Measurements from ENCODE around the gene EPHX1.
"Not testable (repeated sequence)": the region's sequence is repeated elsewhere in the genome, so short reads cannot be mapped to it uniquely, and the experiment has no call there.

The EPHX1 gene

GRCh38 chr1:225815526-225816178 lies 5.7 kb downstream of the EPHX1 start:
- DNase-seq (ENCODE audit: low read depth in 1 of 2, low spot score in 1 of 2), result no peak

- no peak for DNase-seq (ENCODE audit: low read depth in 1 of 2, low spot score in 1 of 2)
Measured at GRCh38 chr1:225816643-225817538, 7.0 kb downstream of the EPHX1 start.

GRCh38 chr1:225817611-225818061 lies 7.7 kb downstream of the EPHX1 start:
- no peak for DNase-seq (ENCODE audit: low read depth in 1 of 2, low spot score in 1 of 2)

GRCh38 chr1:225818229-225818628 lies 8.3 kb downstream of the EPHX1 start:
- no peak for DNase-seq (ENCODE audit: low read depth in 1 of 2, low spot score in 1 of 2)

DNA sequence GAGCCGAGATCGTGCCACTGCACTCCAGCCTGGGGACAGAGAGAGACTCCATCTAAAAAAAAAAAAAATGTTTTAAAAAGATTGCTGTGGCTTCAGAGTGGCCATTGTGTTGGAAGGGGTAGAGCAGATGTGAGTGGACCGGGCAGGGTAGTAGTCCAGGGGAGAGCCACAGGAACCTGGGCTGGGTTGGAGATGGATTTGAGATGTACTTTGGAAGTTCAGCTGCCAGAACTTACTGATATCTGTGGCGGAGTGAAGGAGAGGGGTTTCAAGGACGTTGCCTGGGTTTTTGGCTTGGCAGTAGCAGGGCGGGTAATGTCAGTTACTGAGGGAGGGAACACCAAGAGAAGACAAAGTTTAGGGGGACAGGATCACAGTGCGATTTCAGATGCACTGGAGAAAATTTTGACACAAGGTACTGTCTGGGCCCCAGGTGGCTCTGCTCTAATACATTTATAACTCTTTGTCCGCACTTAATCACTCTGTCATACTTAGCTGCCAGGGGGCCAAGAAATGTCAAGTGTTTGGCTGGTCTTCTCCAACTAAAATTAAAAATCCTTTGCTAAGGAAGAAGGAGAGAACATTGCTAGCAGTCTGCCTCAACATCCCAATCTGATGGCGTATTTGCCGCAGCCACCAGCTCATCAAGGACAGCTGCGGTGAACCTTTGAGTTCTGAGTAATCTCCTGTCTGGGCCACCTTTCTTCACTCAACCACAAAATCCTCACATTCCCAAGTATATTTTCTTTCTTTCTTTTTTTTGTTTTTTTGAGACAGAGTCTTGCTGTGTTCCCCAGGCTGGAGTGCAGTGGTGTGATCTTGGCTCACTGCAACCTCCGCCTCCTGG lies 9.6 kb downstream of the EPHX1 start:
- DNase-seq (ENCODE audit: low read depth in 1 of 2, low spot score in 1 of 2), result no peak

- DNase-seq (ENCODE audit: low read depth in 1 of 2, low spot score in 1 of 2), result no peak
Measured at GRCh38 chr1:225820522-225821120, 10.7 kb downstream of the EPHX1 start.

DNA sequence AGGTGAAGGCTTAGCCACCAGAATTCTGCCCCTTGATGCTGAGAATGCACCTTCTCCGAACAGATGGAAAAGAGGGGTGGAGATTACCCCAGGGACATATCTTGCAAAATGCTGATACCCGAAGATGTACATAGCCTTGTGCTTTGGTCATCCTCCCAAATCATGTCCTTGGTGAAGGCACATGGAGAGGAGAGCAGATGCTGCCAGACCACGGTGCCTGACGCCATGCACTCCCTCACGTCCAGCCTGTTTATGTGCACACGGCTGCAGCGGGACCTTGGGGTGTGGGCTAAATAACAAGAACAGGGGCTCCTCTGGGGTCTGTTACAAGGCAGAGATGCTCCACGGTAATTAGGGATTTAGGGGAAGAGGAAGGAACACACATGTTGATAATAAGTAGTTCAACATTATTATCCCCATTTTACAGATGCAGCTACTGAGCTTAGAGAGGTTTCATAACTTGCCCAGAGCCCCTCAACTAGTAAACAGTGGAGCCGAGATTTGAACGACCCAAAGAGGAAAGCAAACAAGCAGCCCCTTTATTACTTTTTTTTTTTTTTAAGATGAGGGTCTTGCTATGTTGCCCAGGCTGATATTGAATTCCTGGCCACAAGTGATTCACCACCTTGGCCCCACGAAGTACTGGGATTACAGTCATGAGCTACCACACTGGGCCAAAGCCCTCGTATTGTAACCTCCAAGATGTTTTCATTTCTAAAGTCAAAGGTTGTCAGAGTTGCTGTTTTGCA lies 12.9 kb downstream of the EPHX1 start:
- DNase-seq (ENCODE audit: low read depth in 1 of 2, low spot score in 1 of 2), result no peak

DNA sequence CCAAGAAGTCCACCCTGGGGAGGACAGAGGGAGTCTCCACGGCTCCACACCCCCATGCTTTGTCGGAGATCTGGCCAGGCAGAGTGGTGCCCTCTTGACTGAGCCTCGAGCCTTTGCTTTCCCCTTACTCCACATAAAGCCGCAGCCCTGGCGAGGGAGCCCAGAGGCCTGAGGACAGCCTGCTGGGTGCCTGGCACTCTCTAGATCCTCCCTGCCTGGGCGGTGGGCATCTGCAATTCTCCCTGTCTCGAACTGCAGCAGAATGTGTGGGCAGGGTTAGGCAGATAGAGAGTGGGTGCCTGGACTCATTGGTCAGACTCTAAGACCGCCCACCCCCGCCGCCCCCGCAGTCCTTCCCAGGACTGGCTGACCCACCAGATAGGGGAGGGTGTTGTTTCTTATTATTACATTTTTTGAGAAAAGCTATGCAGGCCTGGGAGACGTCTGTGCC lies 13.9 kb downstream of the EPHX1 start:
- no peak for DNase-seq (ENCODE audit: low read depth in 1 of 2, low spot score in 1 of 2)

DNA sequence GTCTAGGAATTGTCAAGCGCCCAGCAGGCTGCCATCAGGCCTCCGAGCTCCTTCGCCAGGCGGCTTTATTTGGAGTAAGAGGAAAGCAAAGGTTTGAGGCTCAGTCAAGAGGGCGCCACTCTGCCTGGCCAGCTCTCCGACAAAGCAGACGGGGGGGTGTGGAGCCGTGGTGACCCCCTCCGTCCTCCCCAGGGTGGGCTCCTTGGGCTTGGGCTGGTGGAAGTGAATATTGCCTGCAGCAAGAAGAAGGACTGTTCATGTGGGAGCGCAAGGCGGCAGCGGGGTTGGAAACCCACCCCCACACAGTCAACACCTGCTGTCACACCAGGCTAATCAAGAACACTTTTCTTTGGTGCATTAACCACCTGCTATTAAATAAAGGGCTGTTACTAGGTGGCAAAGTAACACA lies 14.6 kb downstream of the EPHX1 start:
- no peak for DNase-seq (ENCODE audit: low read depth in 1 of 2, low spot score in 1 of 2)

DNA sequence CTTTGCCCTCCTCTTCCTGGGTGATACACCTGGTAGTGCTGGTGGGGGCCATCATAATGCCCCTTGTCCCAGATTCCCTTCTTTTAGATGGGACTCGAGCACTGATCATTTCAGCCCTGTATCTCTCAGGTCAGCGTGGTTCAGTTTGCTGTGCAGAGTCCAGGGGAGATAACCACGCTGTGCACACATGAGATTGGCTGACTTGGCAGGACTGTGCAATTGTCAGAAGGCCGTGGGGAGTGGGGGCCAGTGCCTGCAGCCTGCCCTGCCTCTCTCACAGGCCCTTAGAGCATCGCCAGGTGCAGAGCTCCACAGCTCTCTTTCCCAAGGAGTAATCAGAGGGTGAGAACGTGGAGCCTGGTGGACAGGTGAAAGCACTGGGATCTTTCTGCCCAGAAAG lies 15.2 kb downstream of the EPHX1 start:
- no peak for DNase-seq (ENCODE audit: low read depth in 1 of 2, low spot score in 1 of 2)

GRCh38 chr1:225825607-225826007 lies 15.7 kb downstream of the EPHX1 start:
- no peak for DNase-seq (ENCODE audit: low read depth in 1 of 2, low spot score in 1 of 2)

DNA sequence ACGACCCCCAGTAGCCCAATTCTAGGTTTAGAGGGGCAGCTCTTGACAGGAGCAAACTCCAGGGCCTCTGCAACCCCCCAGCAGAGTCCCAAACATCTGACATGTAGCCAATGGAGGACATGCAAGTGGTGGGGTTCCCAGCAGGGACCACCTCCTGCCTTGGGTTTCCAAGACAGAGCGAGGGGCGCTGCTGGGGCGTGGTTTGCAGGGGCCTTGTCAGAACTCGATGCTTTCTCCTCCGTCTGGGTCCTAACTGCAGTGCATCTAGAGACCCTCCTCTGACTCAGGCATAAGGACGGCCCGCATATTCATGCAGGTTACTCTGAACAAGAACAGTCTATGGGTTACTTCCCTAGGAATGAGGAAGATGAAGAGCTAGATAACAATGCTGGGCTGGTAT lies 17.2 kb downstream of the EPHX1 start:
- no peak for DNase-seq (ENCODE audit: low read depth in 1 of 2, low spot score in 1 of 2)

- no peak for DNase-seq (ENCODE audit: low read depth in 1 of 2, low spot score in 1 of 2)
Measured at GRCh38 chr1:225828706-225829345, 18.9 kb downstream of the EPHX1 start.

DNA sequence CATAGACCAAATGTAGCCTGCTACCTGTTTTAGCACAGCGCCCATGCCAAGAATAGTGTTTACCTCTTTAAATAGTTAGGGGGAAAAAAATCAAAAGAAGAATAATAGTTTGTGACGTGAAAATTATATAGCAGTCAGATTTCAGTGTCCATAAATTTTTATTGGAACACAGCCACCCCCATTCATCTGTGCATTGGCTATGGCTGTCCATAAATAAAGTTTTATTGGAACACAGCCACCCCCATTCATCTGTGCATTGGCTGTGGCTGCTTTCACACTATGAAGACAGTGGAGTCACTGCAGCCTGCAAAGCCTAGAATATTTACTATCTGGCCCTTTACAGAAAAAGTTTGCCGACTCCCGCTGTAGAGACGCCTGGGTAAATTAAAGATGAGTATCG lies 20.9 kb downstream of the EPHX1 start:
- no peak for DNase-seq (ENCODE audit: low read depth in 1 of 2, low spot score in 1 of 2)

DNA sequence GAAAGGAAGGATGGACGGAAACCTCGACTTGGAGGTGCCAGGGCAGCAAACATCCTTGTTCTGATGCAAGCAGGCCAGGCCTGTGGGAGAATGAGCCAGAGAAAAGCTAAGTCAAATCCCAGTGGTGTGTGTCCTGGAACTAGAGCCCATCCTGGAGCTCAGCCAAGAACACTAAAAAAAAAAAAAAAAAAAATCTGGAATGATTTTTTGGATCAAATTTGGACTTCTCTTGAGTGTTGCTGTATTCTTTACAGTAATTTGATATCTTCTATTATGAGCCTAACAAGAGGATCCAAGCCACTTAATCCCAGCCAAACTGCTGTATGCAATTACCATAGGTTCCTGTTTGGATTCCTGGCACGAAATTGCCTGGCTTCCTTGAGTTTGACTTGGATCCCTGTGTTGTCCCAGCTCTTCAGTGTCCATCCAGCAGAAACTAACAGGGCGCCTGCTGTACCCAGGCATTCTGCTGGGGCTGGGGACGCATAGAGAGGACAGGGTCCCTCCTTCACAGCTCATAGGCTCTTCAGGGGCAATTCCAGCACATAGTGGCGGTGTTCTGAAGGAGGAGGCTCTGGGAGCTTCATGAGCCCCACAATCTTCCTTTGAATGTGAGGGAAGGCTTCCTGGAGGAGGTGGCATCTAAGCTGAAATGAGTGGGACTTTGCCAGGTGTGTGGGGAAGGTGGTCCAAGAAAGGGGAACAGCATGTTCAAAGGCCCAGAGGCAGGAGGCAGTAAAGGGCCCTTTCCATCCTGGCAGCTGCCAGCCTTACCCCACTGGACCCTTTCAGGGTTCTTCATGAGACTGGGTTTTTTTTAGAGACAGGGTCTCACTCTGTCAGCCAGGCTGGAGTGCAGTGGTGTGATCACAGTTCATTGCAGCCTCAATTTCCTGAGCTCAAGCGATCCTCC lies 24.7 kb downstream of the EPHX1 start:
- DNase-seq (ENCODE audit: low read depth in 1 of 2, low spot score in 1 of 2), result no peak

DNA sequence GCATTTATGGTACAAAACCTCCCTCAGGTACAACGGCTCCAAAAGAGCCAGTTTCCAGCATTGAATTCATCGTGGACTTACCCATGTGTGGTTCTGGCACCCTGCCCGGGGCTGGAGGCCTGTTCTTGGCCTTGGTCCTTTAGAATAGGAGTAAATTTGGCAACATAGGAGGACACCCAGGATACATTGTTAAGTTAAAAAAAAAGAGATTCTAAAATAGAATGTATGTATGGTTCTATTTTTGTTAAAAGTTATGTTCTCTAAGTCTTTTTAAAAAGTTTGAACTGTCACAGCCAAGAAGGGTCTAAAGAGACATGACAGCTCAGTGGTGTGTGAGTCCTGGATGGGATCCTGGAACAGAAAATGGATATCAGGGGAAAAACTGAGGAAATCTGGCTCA lies 25.9 kb downstream of the EPHX1 start:
- DNase-seq (ENCODE audit: low read depth in 1 of 2, low spot score in 1 of 2), result no peak

- DNase-seq (ENCODE audit: low read depth in 1 of 2, low spot score in 1 of 2), result not testable (repeated sequence)
Measured at GRCh38 chr1:225836296-225836695, 26.4 kb downstream of the EPHX1 start.

- no peak for DNase-seq (ENCODE audit: low read depth in 1 of 2, low spot score in 1 of 2)
Measured at GRCh38 chr1:225838793-225839192, 28.9 kb downstream of the EPHX1 start.

GRCh38 chr1:225840223-225840610 lies 30.3 kb downstream of the EPHX1 start:
- DNase-seq (ENCODE audit: low read depth in 1 of 2, low spot score in 1 of 2), result no peak
